ENCODE measurements around the gene TBPL2. TPM values are rescaled to one million over a fixed set of nuclear protein-coding genes. Genes with fewer than 3 reads are reported as not detected.
"Not testable (repeated sequence)": the region's sequence is repeated elsewhere in the genome, so short reads cannot be mapped to it uniquely, and the experiment has no call there.

Gene TBPL2
- not detected for polyA plus RNA-seq

DNA sequence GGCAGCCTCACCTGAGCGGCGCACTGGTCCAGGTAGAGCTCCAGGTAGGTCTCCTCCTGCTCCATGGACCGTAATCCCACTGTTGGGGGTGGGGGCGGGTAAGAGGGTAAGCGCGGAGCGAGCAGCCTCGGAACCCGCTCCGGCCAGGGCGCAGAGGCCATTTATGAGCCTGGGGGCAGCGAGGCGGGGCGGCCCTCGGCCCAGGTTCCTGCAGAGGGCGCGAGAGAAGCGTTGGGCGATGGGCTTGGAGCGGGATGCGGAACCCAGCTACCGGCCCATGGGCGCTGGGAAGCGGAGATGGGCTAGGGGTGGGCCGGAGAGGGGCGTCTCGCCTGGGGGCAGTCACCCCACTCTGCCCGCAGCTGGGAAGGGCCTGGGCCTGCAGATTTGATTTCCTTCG, at the start of gene TBPL2:
TBPL2 (minus strand) TSS at position 232 of the 400 bp plus-strand sequence; CDS start at position 65, 167 bp downstream.
- WGBS, 3 donors = 32 to 39% (median 33%) methylated on average over 27 to 29 of the region's 29 CpGs
- H3K27ac ChIP-seq (ENCODE audit: low read depth, low read length) = no peak within 1 kb of the TSS

DNA sequence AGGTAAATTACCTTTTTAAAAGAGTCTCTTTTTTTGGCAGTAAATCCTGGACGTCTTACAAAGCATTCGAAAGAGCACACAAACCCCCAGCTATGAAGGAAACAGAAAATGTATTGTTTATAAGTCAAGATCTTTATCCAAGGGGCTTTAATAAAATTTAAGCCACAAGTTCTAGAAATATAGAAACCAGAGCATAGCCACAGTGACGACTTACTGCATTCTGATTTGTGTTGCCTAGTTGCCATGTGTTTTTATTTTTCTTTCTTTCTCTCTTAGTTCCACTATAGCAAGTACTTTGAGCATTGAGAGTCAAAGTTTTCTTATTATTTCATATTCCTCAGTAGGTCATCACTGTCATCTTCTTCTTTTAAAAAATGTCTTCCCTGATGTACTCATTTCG, 47.8 kb upstream of the TBPL2 start:
- H3K27ac ChIP-seq (ENCODE audit: low read depth, low read length) = no peak overlapping the region
- 34 to 56% (median 49%) methylated on average over 4 of the region's 4 CpGs for WGBS, 3 donors

GRCh38 chr14:55482936-55483605, 42.7 kb upstream of the TBPL2 start:
- H3K27ac ChIP-seq (ENCODE audit: low read depth, low read length) = no peak overlapping the region
- 64 to 82% (median 79%) methylated on average over 4 of the region's 4 CpGs for WGBS, 3 donors

GRCh38 chr14:55481769-55482168, 41.4 kb upstream of the TBPL2 start:
- WGBS, 3 donors = 86 to 91% (median 89%) methylated on average over 5 of the region's 5 CpGs
- no peak overlapping the region for H3K27ac ChIP-seq (ENCODE audit: low read depth, low read length)

DNA sequence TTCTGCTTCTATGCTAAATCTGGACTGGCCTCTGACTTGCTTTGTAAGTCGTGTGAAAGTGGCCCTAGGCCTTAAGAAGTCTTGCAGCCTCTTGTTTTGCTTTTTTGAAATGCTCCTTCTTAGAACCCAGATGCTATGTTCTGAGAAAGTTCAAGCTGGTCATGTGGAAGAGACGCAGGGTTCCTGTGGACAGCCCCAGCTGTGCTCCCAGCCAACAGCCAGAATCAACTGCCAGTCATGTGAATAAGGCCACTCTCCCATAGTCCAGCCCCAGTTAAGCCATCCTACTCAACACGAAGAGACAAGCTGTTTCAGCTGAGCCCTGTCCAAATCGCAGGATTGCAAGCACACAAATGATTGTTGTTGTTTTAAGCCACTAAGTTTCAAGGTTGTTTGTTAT, 37.3 kb upstream of the TBPL2 start:
- H3K27ac ChIP-seq (ENCODE audit: low read depth, low read length) = no peak overlapping the region
- WGBS, 3 donors = 45 to 76% (median 68%) methylated on average over 4 of the region's 4 CpGs

DNA sequence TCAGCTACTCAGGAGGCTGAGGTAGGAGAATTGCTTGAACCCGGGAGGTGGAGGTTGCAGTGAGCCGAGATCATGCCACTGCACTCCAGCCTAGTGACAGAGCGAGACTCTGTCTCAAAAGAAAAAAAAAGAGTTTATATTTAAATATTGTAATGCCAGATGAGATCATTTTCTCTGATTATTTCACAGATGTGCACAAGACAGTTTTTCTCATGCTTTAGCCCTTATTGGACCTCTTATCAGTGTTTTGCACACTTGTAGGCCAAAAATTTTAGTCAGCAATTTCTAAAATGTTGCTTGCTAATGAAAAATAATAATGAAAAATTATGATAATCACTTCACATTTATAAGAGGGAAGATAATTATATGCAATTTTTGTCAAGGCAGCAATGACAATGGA, 36.0 kb upstream of the TBPL2 start:
- 52 to 94% (median 90%) methylated on average over 3 of the region's 3 CpGs for WGBS, 3 donors
- not testable (repeated sequence) for H3K27ac ChIP-seq (ENCODE audit: low read depth, low read length)

DNA sequence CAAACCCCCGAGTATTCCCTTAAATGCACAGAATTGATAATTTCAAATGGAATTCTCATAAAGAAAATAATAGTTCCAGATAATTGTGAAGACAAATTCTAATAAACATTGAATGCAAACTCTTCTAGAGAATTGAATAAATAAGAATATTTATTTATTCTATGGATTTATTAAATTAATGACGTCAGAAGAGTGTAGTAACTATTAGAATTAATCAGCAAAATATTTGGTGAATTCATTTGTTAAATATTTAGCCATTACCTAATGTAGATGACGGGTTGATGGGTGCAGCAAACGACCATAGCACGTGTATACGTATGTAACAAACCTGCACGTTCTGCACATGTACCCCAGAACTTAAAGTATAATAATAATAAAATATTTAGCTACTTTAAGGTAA, 33.4 kb upstream of the TBPL2 start:
- WGBS, 3 donors = 75 to 79% (median 78%) methylated on average over 7 of the region's 7 CpGs
- H3K27ac ChIP-seq (ENCODE audit: low read depth, low read length) = no peak overlapping the region

DNA sequence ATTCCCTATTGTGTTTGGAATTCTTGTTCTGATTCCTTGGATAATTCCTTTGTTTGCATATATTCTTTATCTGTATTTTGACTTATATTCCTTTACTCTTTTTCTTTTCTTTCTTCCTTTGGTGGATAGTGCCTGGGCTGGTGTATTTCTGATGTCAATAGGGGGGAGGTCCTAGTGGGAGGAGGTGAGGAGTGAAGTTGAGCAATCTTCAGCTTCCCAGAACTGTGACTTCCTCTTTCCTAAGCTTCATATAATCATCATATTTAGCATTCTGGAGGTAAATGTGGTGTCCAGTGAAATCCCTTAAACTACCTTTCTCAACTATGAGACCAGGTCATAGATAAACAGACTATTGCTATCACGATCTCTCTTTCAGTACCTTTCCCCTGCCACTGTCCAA, 29.6 kb upstream of the TBPL2 start:
- H3K27ac ChIP-seq (ENCODE audit: low read depth, low read length) = no peak overlapping the region
- WGBS, 3 donors = 89 to 100% (median 91%) methylated on average over 1 of the region's 1 CpG

DNA sequence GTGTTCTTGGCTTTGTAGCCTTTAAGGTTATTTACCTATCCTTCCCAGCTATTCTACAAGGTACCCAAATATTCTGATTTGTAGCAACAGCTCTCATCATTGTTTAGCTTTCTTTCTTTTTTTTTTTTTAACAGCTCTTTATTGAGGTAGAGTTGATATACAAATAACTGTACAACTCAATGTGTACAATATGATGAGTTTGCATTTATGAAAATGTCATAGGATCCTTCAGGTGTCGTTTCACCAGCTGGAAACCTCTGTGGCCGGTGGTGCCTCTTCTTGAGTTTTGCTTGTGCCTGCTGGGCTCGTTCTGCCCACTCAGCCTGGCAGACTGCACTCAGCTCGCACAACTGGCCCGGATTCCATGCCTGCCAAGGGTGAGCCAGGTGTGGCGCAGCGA, 26.9 kb upstream of the TBPL2 start:
- 87 to 92% (median 88%) methylated on average over 7 of the region's 7 CpGs for whole genome bisulfite sequencing, 3 donors
- no peak overlapping the region for H3K27ac ChIP-seq (ENCODE audit: low read depth, low read length)

DNA sequence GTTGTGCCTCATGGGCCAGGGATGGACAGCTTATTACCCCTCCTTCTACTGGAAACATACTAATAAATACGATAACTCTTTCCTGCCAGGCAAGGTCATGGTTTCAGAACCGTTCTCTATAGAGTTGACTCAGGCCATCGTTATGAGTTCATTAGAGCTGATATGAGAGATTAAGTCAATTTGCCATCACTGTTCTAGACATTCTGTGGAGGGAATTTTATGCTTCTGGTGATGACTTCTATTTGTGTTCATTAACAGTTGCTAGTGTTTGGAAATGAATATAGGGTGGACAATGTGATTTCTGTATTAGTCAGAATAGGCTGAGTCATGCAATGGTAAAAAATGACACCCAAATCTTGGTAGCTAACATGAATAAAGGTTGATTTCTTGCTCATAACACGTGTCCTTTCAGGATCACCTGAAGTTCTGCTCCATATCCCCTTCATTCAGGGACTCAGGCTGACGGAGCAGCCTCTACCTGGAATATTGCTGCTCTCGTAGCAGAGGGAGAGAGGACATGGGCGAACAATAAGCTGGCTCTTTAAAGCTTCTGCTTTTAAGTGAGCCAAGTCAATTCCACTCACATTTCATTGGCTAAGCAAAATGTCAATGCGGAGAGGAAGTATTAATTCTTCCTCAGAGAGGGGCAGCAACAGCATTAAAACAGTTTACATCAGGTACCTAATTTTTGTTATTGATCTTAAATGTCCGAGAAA, 18.5 kb upstream of the TBPL2 start:
- H3K27ac ChIP-seq (ENCODE audit: low read depth, low read length) = no peak overlapping the region
- WGBS, 3 donors = 70 to 73% (median 71%) methylated on average over 9 of the region's 9 CpGs

- no peak overlapping the region for H3K27ac ChIP-seq (ENCODE audit: low read depth, low read length)
- 79 to 92% (median 92%) methylated on average over 6 of the region's 6 CpGs for whole genome bisulfite sequencing, 3 donors
Measured at GRCh38 chr14:55457496-55457895, 17.1 kb upstream of the TBPL2 start.

- H3K27ac ChIP-seq (ENCODE audit: low read depth, low read length) = not testable (repeated sequence)
- whole genome bisulfite sequencing, 3 donors = 91 to 98% (median 95%) methylated on average over 11 to 22 of the region's 34 CpGs
Measured at GRCh38 chr14:55456411-55456810, 16.0 kb upstream of the TBPL2 start.

- no peak overlapping the region for H3K27ac ChIP-seq (ENCODE audit: low read depth, low read length)
- 14 to 25% (median 22%) methylated on average over 13 of the region's 13 CpGs for WGBS, 3 donors
Measured at GRCh38 chr14:55454264-55455002, 14.0 kb upstream of the TBPL2 start.

DNA sequence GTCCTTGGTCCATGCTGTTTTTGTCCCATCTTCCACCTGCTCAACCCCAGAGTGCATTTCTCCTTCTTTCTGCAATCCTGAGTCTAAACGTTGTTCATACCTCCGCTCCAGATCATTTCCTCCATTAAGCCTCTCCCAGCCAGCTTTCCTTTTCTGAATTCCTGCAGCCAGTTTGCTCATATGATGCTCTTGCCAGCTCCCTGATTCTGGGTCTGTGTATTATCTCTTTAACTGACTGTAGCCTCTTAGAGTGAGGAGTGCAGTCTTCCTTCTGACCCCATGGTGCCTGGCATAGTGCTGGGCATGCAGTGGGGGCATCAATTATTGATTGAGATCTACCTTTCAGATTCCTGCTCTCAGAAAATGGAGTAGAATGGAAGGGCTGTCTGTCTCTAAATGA, 11.5 kb upstream of the TBPL2 start:
- H3K27ac ChIP-seq (ENCODE audit: low read depth, low read length) = no peak overlapping the region
- 51 to 74% (median 57%) methylated on average over 2 of the region's 2 CpGs for WGBS, 3 donors

- no peak overlapping the region for H3K27ac ChIP-seq (ENCODE audit: low read depth, low read length)
- WGBS, 3 donors = 27 to 44% (median 43%) methylated on average over 4 of the region's 4 CpGs
Measured at GRCh38 chr14:55451398-55451797, 11.0 kb upstream of the TBPL2 start.

DNA sequence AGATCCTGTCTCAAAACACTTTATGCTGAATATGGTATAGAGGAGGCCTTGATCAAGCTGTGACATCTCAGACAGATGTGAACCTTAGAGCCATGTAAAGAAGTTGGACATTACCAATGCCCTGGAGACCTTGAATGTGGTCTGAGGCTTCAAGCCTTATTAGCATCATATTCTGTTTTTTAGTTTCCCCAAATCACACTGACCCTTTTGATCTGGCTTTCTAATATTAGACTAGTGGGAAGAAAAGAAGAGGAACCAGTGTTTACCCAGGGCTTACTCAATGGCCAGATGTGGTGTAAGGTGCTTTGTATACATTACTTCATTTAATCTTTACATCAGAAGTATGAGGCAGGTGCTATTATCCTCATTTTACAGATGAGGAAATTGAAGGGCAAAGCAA, 10.6 kb upstream of the TBPL2 start:
- no peak overlapping the region for H3K27ac ChIP-seq (ENCODE audit: low read depth, low read length)

GRCh38 chr14:55450539-55450938, 10.1 kb upstream of the TBPL2 start:
- H3K27ac ChIP-seq (ENCODE audit: low read depth, low read length) = no peak overlapping the region
- 70 to 86% (median 84%) methylated on average over 3 of the region's 3 CpGs for WGBS, 3 donors

- no peak overlapping the region for H3K27ac ChIP-seq (ENCODE audit: low read depth, low read length)
- WGBS, 3 donors = 38 to 71% (median 48%) methylated on average over 2 of the region's 2 CpGs
Measured at GRCh38 chr14:55450124-55450523, 9.7 kb upstream of the TBPL2 start.

DNA sequence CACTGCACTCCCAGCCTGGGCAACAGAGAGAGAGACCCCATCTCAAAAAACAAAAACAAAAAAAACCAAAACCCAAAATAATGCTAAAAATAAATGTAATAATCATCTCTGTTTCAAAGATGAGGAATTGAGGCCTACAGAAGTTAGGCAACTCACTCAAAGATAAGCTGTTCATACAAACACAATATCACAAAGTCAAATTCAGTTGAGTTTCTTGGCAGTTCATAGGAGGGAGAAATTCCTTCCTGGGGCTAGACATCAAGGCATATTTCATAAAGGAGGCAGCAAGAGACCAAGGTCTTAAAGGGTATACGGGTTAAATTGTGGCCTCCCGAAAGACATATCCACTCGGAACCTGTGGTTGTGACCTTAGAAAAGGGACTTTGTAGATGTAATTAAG, 8.7 kb upstream of the TBPL2 start:
- H3K27ac ChIP-seq (ENCODE audit: low read depth, low read length) = no peak overlapping the region
- 95 to 97% (median 97%) methylated on average over 3 of the region's 3 CpGs for WGBS, 3 donors

Measured in adipose tissue (tissue), 3 donors.